Skeletal muscle tissue (tissue), 4 donors: ENCODE results near the gene DENND1B. TPM values are rescaled to one million over a fixed set of nuclear protein-coding genes. Genes with fewer than 3 reads are reported as not detected.
"Not testable (repeated sequence)": the region's sequence is repeated elsewhere in the genome, so short reads cannot be mapped to it uniquely, and the experiment has no call there.

ENCODE experiments used
- H3K27ac ChIP-seq: one replicate; pipeline ENCODE4 v1.7.0; 2013; ENCODE audit warnings: mild to moderate bottlenecking, low read depth, low read length, inconsistent platforms
- H3K27me3 ChIP-seq, 3 donors: one replicate each; pipeline ENCODE4 v1.7.0; 2013; ENCODE audit warnings: low read length in 3 of 3; ENCODE audit not compliant: control insufficient read depth in 3 of 3, insufficient read depth in 3 of 3
- H3K36me3 ChIP-seq, 3 donors: one replicate each; pipeline ENCODE4 v1.7.0; 2013; ENCODE audit warnings: low read length in 3 of 3; ENCODE audit not compliant: control insufficient read depth in 3 of 3, insufficient read depth in 3 of 3
- H3K4me1 ChIP-seq, 3 donors: one replicate each; pipeline ENCODE4 v1.7.0; 2013; ENCODE audit warnings: low read length in 3 of 3, mild to moderate bottlenecking in 3 of 3; ENCODE audit not compliant: control insufficient read depth in 3 of 3, insufficient read depth in 3 of 3
- H3K4me3 ChIP-seq, 3 donors: one replicate each; pipeline ENCODE4 v1.7.0; 2013; ENCODE audit warnings: low read length in 3 of 3
- H3K9ac ChIP-seq, 3 donors: one replicate each; pipeline ENCODE4 v1.7.0; 2013; ENCODE audit warnings: low read length in 3 of 3, mild to moderate bottlenecking in 3 of 3, moderate library complexity in 2 of 3, low read depth in 1 of 3
- H3K9me3 ChIP-seq, 3 donors: one replicate each; pipeline ENCODE4 v1.7.0; 2013; ENCODE audit warnings: low read length in 3 of 3; ENCODE audit not compliant: control insufficient read depth in 3 of 3
- total RNA-seq: library from RNA; depleted of rRNA; stranded (reverse); fragments of >200 nt; gene quantifications from one replicate; pipeline ENCODE4 v1.2.3, GENCODE V29; 2014
- donor health status: Osteomylitis.

The DENND1B gene
- total RNA-seq, 1 donor from 2014 or later: 13.0 TPM

DNA sequence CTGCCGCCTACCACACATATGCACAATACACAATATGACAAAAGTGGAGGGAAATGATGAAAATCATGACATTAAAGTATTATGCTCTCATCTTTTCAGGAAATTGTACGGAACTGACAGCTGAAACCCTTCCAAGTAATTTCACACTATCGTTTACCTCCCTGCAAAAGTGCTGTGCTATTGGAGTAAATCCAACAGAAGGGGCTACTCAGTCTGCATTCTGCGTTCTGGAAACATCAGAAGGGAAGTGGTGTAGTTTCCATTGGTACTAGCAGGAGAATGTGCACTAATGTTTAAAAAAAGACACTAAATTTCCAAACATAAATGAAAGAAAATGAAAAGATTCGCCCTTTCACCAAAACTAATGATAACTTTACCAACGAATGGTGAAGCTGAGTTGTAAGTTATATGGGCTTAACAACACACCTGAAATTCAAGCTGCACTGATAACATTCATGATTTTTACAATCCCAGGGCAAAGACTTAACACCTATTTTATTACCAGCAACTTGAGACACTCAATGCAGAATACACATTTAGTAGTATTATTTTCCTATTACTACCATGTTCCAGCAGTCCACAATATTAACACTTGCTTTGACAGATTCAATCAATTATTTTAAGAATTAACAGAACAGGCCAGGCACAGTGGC is 3.2 kb downstream of the DENND1B start:
- peaks cover 0 to 4% (median 2%) of the 10 kb centered on the region in 3 donors for H3K36me3 ChIP-seq
- no peak overlapping the region for H3K4me3 ChIP-seq
- H3K9ac ChIP-seq: no peak overlapping the region
- H3K27ac ChIP-seq: no peak overlapping the region
- no peaks in the 10 kb centered on the region for H3K27me3 ChIP-seq
- no peaks in the 10 kb centered on the region for H3K9me3 ChIP-seq
- H3K4me1 ChIP-seq: peaks cover 22 to 40% (median 30%) of the 10 kb centered on the region in 3 donors

DNA sequence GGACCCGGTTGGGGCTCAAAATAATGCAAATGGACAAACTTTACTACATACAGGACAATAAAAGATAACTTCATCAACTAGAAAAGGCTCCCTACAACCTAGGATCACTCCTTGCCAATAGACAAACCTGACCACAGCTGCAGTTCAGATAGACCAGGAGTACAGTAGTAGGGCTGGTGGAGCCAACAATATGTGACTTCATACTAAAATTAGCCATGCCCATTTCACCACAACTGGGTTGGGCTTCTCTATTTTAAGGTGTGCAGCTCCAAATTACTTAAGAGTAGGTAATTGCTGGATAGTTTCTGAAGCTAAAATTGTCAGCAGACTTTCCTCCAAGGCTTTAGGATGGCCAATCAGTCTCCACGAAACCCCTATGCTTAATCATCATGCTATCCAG is 3.9 kb downstream of the DENND1B start:
- Histone ChIP-seq H3K9ac (no peak overlapping the region), H3K4me1 (peaks cover 22 to 40% (median 30%) of the 10 kb centered on the region in 3 donors), H3K27me3 (no peaks in the 10 kb centered on the region), H3K9me3 (no peaks in the 10 kb centered on the region), H3K4me3 (no peak overlapping the region), H3K27ac (no peak overlapping the region), H3K36me3 (peaks cover 0 to 4% (median 2%) of the 10 kb centered on the region in 3 donors)

DNA sequence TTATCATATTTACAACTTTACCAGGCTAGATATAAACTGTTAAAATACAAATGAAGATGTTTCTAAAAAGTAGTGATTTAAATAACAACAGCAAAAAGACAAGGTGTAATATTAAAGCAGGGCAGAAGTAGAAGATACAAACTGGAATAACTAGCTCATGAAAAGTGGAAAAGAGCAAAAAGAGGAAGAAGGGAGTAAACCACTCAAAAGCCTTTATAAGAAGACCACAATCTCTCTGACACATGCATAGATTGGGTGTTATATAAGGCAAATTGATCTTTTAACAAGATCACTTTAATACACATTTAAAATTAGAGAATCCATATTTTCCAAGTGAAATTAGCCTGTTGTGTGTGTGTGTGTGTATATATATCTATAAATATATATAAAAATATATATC is 5.0 kb downstream of the DENND1B start:
- H3K9me3 ChIP-seq: no peaks in the 10 kb centered on the region
- H3K4me1 ChIP-seq: peaks cover 22 to 33% (median 25%) of the 10 kb centered on the region in 3 donors
- no peak overlapping the region for H3K27ac ChIP-seq
- no peak overlapping the region for H3K4me3 ChIP-seq
- peaks cover 0 to 4% (median 2%) of the 10 kb centered on the region in 3 donors for H3K36me3 ChIP-seq
- H3K27me3 ChIP-seq: no peaks in the 10 kb centered on the region
- H3K9ac ChIP-seq: no peak overlapping the region

DNA sequence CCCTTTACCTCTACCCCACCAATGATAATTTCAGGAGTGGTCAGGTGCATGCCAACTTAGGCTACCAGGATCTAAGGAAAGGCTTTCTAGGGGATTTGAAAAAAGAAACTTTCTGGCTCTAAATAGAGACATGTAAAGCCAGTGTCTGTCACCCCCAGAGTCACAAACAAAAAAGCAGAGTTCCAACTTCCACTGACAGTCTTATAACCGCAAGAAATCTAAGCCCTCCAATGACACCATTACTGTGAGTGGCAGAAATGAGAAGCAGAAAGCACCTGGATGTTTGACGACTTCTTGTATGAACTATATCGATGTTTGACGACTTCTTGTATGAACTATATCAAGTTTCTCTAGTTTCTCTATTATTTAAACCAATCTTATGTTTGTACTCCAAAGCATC is 6.0 kb downstream of the DENND1B start:
- Histone ChIP-seq H3K4me1 (peaks cover 24 to 33% (median 24%) of the 10 kb centered on the region in 3 donors), H3K4me3 (no peak overlapping the region), H3K27me3 (no peaks in the 10 kb centered on the region), H3K9ac (no peak overlapping the region), H3K27ac (no peak overlapping the region), H3K9me3 (no peaks in the 10 kb centered on the region), H3K36me3 (peaks cover 0 to 4% (median 2%) of the 10 kb centered on the region in 3 donors)

DNA sequence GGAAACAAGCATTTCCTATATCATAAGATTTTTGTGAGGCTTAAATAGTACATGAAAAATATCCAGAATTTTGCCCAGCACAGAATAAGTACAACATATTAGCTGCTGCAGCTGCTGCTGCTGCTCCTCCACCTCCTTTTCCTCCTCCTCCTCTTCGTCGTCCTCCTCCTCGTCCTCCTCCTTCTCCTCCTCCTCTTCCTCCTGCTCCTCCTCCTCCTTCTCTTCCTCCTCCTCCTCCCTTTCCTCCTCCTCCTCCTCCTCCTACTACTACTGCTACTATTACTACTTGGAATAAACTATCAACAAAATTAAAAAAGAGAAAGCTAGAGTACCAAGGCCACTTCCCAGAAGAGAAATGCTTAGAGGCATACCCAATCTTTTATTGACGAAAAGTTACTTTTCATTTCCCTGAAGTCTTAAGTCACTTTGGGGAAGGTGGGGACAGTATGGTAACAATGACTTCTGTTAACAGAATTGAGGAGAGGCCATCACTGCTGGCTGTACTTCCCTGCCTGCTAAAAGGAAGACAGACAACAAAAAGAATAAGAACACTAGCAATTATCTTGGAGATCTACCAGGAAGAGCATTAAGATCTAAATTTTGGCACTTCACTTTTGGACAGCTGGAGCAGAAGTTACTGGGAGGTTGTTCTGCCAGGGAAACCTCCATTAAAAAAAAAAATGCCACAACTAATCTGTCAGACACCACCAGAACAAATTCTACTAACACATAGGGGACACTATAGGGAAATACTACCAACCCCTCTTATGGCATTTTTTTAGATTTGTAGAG is 7.1 kb downstream of the DENND1B start:
- H3K27me3 ChIP-seq: no peaks in the 10 kb centered on the region
- peaks cover 0 to 4% (median 2%) of the 10 kb centered on the region in 3 donors for H3K36me3 ChIP-seq
- no peak overlapping the region for H3K27ac ChIP-seq
- no peaks in the 10 kb centered on the region for H3K9me3 ChIP-seq
- H3K4me1 ChIP-seq: peaks cover 16 to 27% (median 21%) of the 10 kb centered on the region in 3 donors
- H3K9ac ChIP-seq: no peak overlapping the region
- H3K4me3 ChIP-seq: no peak overlapping the region

DNA sequence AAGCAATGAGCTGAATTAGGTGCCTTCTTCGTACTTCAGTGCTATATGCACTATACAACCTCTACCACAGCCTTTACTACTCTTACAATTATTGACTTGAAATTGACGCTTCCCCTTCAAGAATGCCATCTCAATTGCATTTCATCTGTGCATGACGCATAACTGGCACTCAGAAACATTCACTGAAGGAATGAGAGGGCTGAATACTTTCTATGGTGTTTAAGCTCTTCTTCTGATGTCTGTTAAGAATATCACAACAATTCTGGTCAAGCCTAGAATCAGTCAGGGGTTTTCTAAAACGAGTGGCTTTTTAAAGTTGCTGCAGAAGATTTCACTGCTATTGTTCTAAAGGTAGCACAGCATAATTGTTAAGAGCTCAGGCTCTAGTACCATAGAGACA is 11.5 kb downstream of the DENND1B start:
- Histone ChIP-seq H3K4me1 (peaks cover 0 to 8% (median 0%) of the 10 kb centered on the region in 3 donors), H3K9me3 (no peaks in the 10 kb centered on the region)

DNA sequence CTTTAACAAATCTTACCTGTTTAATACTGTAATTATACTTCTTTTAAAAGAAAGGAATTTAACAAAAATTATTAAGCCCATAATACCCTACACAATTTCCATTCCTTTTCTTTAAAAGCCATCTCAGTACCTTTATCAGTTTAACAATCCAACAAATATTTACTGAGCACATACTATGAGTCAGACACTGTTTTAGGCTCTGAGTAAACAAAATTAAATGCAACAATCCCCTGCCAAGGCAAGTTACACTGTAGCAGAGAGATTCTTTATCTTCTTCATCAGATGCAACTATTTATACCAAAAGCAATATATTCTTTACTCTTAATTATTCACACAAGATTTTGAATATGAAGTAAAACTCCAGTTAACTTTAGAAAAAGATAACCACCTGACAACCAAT is 12.0 kb downstream of the DENND1B start:
- Histone ChIP-seq H3K4me1 (peaks cover 0 to 4% (median 0%) of the 10 kb centered on the region in 3 donors), H3K27ac (no peak overlapping the region), H3K9ac (no peak overlapping the region), H3K9me3 (no peaks in the 10 kb centered on the region), H3K27me3 (no peaks in the 10 kb centered on the region), H3K36me3 (no peaks in the 10 kb centered on the region), H3K4me3 (no peak overlapping the region)

More for the DNA sequence above, 11.5 kb downstream of the DENND1B start:
- no peak overlapping the region for H3K9ac ChIP-seq
- no peaks in the 10 kb centered on the region for H3K27me3 ChIP-seq
- no peaks in the 10 kb centered on the region for H3K36me3 ChIP-seq
- no peak overlapping the region for H3K4me3 ChIP-seq
- no peak overlapping the region for H3K27ac ChIP-seq

DNA sequence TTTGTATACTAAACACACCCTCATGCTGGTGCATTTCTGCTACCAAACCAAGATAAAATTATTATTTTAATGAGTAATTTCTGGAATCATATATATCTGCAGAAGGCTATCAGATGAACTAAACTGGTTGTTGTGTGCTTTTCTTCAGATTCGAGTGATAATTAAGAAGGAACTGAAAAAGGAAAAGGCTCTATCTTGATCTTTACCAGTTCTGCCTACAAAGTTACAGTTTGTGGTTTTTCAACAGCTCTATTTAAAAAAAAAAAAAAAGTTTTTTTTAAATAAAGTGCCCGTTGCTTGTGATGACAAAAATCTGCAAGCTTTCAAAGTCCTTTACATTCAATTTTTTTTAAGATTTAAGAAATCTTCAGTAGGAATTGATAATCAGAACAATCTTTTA is 13.6 kb downstream of the DENND1B start:
- Histone ChIP-seq H3K9me3 (no peaks in the 10 kb centered on the region), H3K4me3 (no peak overlapping the region), H3K9ac (no peak overlapping the region), H3K27me3 (no peaks in the 10 kb centered on the region), H3K27ac (no peak overlapping the region), H3K4me1 (peaks cover 0 to 2% (median 0%) of the 10 kb centered on the region in 3 donors), H3K36me3 (no peaks in the 10 kb centered on the region)

DNA sequence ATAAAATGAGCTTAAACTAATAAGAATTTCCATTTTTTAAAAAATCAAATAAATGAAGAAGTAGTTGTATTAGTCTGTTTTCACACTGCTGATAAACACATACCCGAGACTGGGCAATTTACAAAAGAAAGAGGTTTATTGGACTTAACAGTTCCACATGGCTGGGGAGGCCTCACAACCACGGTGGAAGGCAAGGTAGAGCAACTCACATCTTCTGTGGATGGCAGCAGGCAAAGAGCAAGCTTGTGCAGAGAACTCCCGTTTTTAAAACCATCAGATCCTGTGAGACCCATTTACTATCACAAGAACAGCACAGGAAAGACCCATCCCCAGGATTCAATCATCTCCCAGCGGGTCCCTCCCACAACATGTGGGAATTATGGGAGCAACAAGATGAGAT is 19.7 kb downstream of the DENND1B start:
- H3K9ac ChIP-seq, H3K27ac ChIP-seq, H3K9me3 ChIP-seq, H3K36me3 ChIP-seq, H3K4me3 ChIP-seq, H3K27me3 ChIP-seq, H3K4me1 ChIP-seq: not testable (repeated sequence)

DNA sequence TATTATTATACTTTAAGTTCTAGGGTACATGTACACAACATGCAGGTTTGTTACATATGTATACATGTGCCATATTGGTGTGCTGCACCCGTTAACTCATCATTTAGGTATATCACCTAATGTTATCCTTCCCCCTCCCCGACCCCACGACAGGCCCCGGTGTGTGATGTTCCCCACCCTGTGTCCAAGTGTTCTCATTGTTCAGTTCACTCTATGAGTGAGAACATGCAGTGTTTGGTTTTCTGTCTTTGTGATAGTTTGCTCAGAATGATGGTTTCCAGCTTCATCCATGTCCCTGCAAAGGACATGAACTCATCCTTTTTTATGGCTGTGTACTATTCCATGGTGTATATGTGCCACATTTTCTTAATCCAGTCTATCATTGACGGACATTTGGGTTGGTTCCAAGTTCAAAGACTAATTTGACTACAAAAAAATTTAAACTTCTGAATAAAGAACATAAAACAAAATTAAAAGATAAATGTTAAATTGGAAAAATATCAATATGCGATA is 22.6 kb downstream of the DENND1B start:
- H3K4me1 ChIP-seq, H3K27ac ChIP-seq, H3K36me3 ChIP-seq, H3K9me3 ChIP-seq, H3K4me3 ChIP-seq, H3K9ac ChIP-seq, H3K27me3 ChIP-seq: not testable (repeated sequence)
